Osteoblast (primary cell): Measurements from ENCODE around the gene MUC16. TPM values are rescaled to one million over a fixed set of nuclear protein-coding genes. Genes with fewer than 3 reads are reported as not detected.
A peak's percentile ranks its signal among the peaks of the same experiment; 100 is the strongest.

Experiments used
- DNase-seq: peaks from one replicate; pipeline ENCODE4 v3.0.0; 2011; ENCODE audit warnings: low spot score, mixed read lengths; ENCODE audit not compliant: insufficient read length; ENCODE audit errors: missing footprints
- H2AFZ ChIP-seq: 2 replicates; pipeline ENCODE4 v1.6.0; 2011; ENCODE audit warnings: mild to moderate bottlenecking, low read length
- H3K27ac ChIP-seq: 2 replicates; pipeline ENCODE4 v1.5.1; 2011; ENCODE audit warnings: mild to moderate bottlenecking, low read depth, low read length, moderate library complexity
- H3K27me3 ChIP-seq: 2 replicates; pipeline ENCODE4 v1.6.0; 2012; ENCODE audit warnings: mild to moderate bottlenecking, control low read depth, inconsistent platforms, low read length, moderate library complexity; ENCODE audit not compliant: insufficient read depth
- H3K36me3 ChIP-seq: 2 replicates; pipeline ENCODE4 v1.5.1; 2011; ENCODE audit warnings: mild to moderate bottlenecking, low read length, control low read depth, moderate library complexity; ENCODE audit not compliant: insufficient read depth
- H3K4me1 ChIP-seq: 2 replicates; pipeline ENCODE4 v1.5.1; 2011; ENCODE audit warnings: mild to moderate bottlenecking, low read length, control low read depth, moderate library complexity; ENCODE audit not compliant: insufficient read depth
- H3K4me2 ChIP-seq: 2 replicates; pipeline ENCODE4 v1.6.0; 2011; ENCODE audit warnings: mild to moderate bottlenecking, low read length; ENCODE audit not compliant: insufficient read depth
- H3K4me3 ChIP-seq: fragments of 200-600 bp; sonication (generic); 3 replicates; pipeline ENCODE4 v1.5.1; 2012; ENCODE audit warnings: mild to moderate bottlenecking, low read length, inconsistent platforms; ENCODE audit not compliant: insufficient read depth
- H3K79me2 ChIP-seq: 2 replicates; pipeline ENCODE4 v1.6.0; 2012; ENCODE audit warnings: mild to moderate bottlenecking, low read length, control low read depth, inconsistent platforms; ENCODE audit not compliant: insufficient read depth
- H3K9me3 ChIP-seq: 2 replicates; pipeline ENCODE4 v1.5.1; 2011; ENCODE audit warnings: low read depth, low read length, control low read depth
- H4K20me1 ChIP-seq: 2 replicates; pipeline ENCODE4 v1.6.0; 2012; ENCODE audit warnings: mild to moderate bottlenecking, low read length, control low read depth; ENCODE audit not compliant: insufficient read depth
- CTCF ChIP-seq: IDR thresholded peaks from 2 replicates; pipeline ENCODE4 v1.5.1; 2011; ENCODE audit warnings: mild to moderate bottlenecking, low read depth, low read length, moderate library complexity; ENCODE audit errors: extremely low read depth
- total RNA-seq: library from RNA; depleted of rRNA; stranded (reverse); fragments of >200 nt; gene quantifications from 2 replicates; pipeline ENCODE4 v1.2.3, GENCODE V29; 2012

The MUC16 gene
- total RNA-seq, 1 donor, result not detected

GRCh38 chr19:9010693-9011092, 484 bp upstream of the MUC16 start:
- no peak for TF ChIP-seq CTCF
- Histone ChIP-seq H3K79me2 (no peaks in the 10 kb centered on the region), H3K27ac (no peak overlapping the region), H3K4me2 (no peak overlapping the region), H3K9me3 (no peaks in the 10 kb centered on the region), H3K4me1 (no peaks in the 10 kb centered on the region), H3K4me3 (no peak overlapping the region), H4K20me1 (no peaks in the 10 kb centered on the region), H2AFZ (no peak overlapping the region), H3K36me3 (no peaks in the 10 kb centered on the region), H3K27me3 (no peaks in the 10 kb centered on the region)
- DNase-seq, result peak; percentile 81

- peak; percentile 42 for DNase-seq
- Histone ChIP-seq H3K9me3 (no peaks in the 10 kb centered on the region), H3K27ac (no peak overlapping the region), H3K4me1 (no peaks in the 10 kb centered on the region), H4K20me1 (no peaks in the 10 kb centered on the region), H3K4me2 (no peak overlapping the region), H3K27me3 (no peaks in the 10 kb centered on the region), H3K4me3 (no peak overlapping the region), H2AFZ (no peak overlapping the region), H3K79me2 (no peaks in the 10 kb centered on the region), H3K36me3 (no peaks in the 10 kb centered on the region)
- TF ChIP-seq CTCF, result no peak
Observed at GRCh38 chr19:9009431-9009830, 778 bp downstream of the MUC16 start.

GRCh38 chr19:9008667-9009066, 1.5 kb downstream of the MUC16 start:
- H3K27ac ChIP-seq, result no peak overlapping the region

GRCh38 chr19:9000933-9001332, 9.3 kb downstream of the MUC16 start:
- H4K20me1 ChIP-seq, result no peaks in the 10 kb centered on the region
- no peaks in the 10 kb centered on the region for H3K27me3 ChIP-seq
- no peaks in the 10 kb centered on the region for H3K79me2 ChIP-seq
- peaks cover 2% of the 10 kb centered on the region for H3K9me3 ChIP-seq
- no peaks in the 10 kb centered on the region for H3K4me1 ChIP-seq
- no peak overlapping the region for H3K4me2 ChIP-seq
- H3K27ac ChIP-seq, result no peak overlapping the region
- no peak for DNase-seq
- TF ChIP-seq CTCF, result no peak
- no peaks in the 10 kb centered on the region for H3K36me3 ChIP-seq
- no peak overlapping the region for H2AFZ ChIP-seq
- H3K4me3 ChIP-seq, result no peak overlapping the region

More at GRCh38 chr19:9008667-9009066, 1.5 kb downstream of the MUC16 start:
- Histone ChIP-seq H3K79me2 (no peaks in the 10 kb centered on the region), H3K4me3 (no peak overlapping the region), H2AFZ (no peak overlapping the region), H3K36me3 (no peaks in the 10 kb centered on the region), H3K27me3 (no peaks in the 10 kb centered on the region), H3K4me2 (no peak overlapping the region), H3K4me1 (no peaks in the 10 kb centered on the region), H4K20me1 (no peaks in the 10 kb centered on the region), H3K9me3 (no peaks in the 10 kb centered on the region)
- peak; percentile 31 for DNase-seq
- no peak for TF ChIP-seq CTCF
